Mononuclear cell (primary cell): ENCODE measurements around the gene POLN. TPM values are rescaled to one million over a fixed set of nuclear protein-coding genes. Genes with fewer than 3 reads are reported as not detected.

ENCODE experiments used
- H3K27me3 ChIP-seq: 2 replicates; pipeline ENCODE4 v1.6.0; 2011; ENCODE audit warnings: low read length, control low read depth; ENCODE audit not compliant: insufficient read depth
- H3K4me1 ChIP-seq: 2 replicates; pipeline ENCODE4 v1.5.1; 2011; ENCODE audit warnings: mild to moderate bottlenecking, low read length, control low read depth; ENCODE audit not compliant: insufficient read depth
- H3K4me3 ChIP-seq: 2 replicates; pipeline ENCODE4 v1.5.1; 2011; ENCODE audit warnings: mild to moderate bottlenecking, low read length, moderate library complexity
- H3K9me3 ChIP-seq: 2 replicates; pipeline ENCODE4 v1.5.1; 2011; ENCODE audit warnings: low read depth, mild to moderate bottlenecking, control low read depth, low read length
- total RNA-seq: library from RNA; depleted of rRNA; stranded (reverse); fragments of >200 nt; gene quantifications from one replicate; pipeline ENCODE4 v1.2.3, GENCODE V29; 2012

Gene POLN
- total RNA-seq, 1 donor: 1.4 TPM

DNA sequence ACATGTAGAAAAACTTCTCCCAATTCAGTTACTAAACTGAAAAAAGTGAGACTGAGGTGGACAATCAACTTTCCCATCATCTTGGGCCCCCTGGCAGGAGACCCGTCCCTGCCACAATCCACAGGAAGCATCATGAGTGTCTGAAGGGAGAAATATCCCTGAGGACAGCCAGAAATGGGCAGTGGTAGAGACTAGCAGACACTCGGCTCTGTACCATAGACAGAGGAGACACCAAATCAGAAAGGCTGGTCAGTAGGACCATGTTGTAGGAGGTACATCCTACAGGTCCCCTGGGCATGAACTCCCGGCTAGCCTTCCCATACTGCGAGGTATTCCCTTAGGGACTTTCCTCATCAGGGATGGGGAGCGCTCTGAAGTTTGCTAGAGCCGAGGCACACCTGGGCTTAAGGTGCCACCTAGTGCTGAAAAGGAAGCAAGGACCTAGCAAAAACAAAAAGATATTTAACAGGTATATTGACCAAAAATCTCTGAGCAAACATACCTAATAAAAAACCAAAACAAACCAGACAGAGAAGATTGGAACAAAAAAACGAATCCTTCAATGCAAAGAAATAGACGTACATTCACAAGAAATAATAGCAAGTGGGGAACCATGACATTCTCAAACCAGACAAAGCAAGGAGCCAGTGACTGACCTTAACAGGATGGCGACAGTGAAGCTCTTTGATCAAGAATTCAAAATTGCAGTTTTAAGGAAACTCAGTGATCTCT lies 55.6 kb downstream of the POLN start:
- H3K4me3 ChIP-seq: no peak overlapping the region
- H3K9me3 ChIP-seq: no peaks in the 10 kb centered on the region
- H3K27me3 ChIP-seq: no peaks in the 10 kb centered on the region
- H3K4me1 ChIP-seq: no peaks in the 10 kb centered on the region

DNA sequence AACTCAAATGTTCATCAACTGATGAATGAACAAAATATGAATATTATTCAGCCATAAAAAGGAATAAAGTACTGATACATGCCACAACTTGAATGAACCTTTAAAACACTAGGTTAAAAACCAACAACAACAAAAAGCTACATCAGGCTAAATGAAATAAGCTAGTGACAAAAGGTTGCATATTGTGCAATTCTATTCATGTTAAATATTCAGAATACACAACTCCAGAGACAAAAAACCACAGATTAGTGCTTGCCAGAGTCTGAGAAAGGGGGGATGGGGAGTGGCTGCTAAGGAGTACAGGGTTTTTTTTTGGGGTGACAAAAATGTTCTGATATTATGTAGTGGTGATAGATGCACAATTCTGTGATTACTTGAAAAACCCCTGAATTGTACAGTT lies 58.5 kb downstream of the POLN start:
- H3K27me3 ChIP-seq: no peaks in the 10 kb centered on the region
- no peaks in the 10 kb centered on the region for H3K4me1 ChIP-seq
- no peak overlapping the region for H3K4me3 ChIP-seq
- H3K9me3 ChIP-seq: no peaks in the 10 kb centered on the region

DNA sequence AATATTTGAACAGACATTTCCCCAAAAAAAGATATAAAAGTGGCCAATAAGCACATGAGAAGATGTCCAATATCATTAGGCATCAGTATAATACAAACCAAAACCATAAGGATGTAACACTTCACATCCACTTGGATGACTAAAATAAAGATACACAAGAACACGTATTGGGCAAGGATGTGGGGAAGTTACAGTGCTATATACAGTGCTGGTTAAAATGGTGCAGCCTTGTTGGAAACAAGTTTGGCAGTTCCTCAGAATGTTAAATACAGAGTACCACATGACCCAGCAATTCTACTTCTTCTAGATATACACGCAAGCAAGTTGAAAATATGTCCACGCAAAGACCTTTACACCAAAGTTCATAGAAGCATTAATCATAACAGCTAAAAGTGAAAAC lies 58.9 kb downstream of the POLN start:
- no peaks in the 10 kb centered on the region for H3K9me3 ChIP-seq
- H3K27me3 ChIP-seq: no peaks in the 10 kb centered on the region
- no peak overlapping the region for H3K4me3 ChIP-seq
- H3K4me1 ChIP-seq: no peaks in the 10 kb centered on the region

DNA sequence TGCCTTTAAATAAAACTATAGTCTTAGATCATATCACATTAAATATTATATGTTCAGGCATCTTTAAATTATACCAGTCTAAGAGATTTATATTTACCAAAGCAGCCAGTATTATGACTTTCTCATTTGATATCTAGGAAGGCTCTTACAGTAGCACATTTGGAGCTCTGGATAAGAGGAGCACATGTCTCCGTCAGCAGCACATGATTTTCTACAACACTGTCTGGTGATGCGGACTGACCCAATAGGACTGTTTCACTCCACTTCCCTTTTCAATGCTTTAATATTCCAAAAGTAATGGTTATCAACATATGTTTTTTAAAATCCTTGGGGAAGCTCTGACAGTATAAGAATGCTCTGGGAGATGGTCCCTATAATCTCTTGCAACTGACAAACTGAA lies 61.5 kb downstream of the POLN start:
- H3K9me3 ChIP-seq: no peaks in the 10 kb centered on the region
- H3K4me3 ChIP-seq: no peak overlapping the region
- H3K27me3 ChIP-seq: no peaks in the 10 kb centered on the region
- H3K4me1 ChIP-seq: no peaks in the 10 kb centered on the region

DNA sequence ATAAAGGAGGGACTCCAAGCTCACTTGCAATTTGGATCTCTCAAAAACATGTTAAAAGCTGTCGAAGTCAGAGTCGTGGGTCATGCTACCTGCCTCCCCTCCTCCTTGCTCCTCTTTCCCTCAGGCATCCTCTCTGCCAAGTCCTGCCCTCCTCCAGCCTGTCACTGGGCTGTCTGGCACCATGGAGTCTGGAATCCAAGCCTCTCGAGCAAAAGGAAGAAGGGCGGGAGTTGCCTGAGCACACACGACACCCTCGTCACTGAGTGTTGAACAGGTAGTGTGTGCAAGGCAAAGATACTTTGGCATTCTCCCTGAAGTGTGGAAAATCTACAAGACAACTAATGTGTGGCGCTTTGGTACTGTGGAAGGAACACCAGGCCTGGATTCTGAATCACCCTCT lies 62.2 kb downstream of the POLN start:
- Histone ChIP-seq H3K4me3 (no peak overlapping the region), H3K9me3 (no peaks in the 10 kb centered on the region), H3K27me3 (no peaks in the 10 kb centered on the region), H3K4me1 (no peaks in the 10 kb centered on the region)

GRCh38 chr4:2178986-2179385 lies 62.9 kb downstream of the POLN start:
- H3K4me3 ChIP-seq: no peak overlapping the region
- no peaks in the 10 kb centered on the region for H3K9me3 ChIP-seq
- no peaks in the 10 kb centered on the region for H3K4me1 ChIP-seq
- H3K27me3 ChIP-seq: no peaks in the 10 kb centered on the region

GRCh38 chr4:2177443-2178093 lies 64.4 kb downstream of the POLN start:
- Histone ChIP-seq H3K27me3 (no peaks in the 10 kb centered on the region), H3K9me3 (no peaks in the 10 kb centered on the region), H3K4me1 (peaks cover 3% of the 10 kb centered on the region), H3K4me3 (no peak overlapping the region)

DNA sequence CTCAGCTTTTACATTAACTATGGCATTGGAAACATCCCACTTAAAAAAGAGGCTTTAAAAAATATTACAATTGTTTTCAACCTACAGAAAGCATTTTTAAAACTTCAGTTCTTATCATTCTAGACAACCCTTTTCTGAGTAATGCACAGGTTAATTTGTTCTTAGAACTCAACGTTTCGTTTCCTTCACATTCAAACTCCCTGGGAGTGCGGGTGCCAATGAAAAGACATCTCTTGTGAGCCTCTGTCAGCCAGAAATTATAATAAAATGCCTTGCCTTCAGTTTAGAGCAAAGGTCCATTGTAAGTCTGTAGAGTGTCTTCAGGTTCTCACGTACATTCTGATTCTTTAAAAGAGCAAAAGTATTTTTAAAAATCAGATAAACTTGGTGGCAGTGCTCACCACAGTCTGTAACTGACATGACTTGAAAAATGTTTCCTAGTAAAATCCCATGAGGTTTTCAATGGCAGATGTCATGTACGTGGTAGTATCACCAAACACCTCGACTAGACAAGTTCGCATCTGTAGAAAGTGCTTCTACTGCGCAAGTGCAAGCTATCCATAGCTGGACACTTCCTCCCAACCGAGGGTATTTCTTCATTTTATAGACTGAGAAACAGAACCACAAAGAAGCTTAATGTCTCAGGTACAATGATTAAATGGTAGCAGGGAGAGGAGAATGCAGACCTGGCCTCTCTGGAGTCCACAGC lies 65.8 kb downstream of the POLN start:
- no peaks in the 10 kb centered on the region for H3K27me3 ChIP-seq

GRCh38 chr4:2174061-2174460 lies 67.9 kb downstream of the POLN start:
- Histone ChIP-seq H3K27me3 (no peaks in the 10 kb centered on the region), H3K4me3 (no peak overlapping the region), H3K4me1 (peaks cover 5% of the 10 kb centered on the region), H3K9me3 (no peaks in the 10 kb centered on the region)

More for the DNA sequence above, 65.8 kb downstream of the POLN start:
- Histone ChIP-seq H3K4me3 (no peak overlapping the region), H3K9me3 (no peaks in the 10 kb centered on the region), H3K4me1 (peaks cover 5% of the 10 kb centered on the region)

DNA sequence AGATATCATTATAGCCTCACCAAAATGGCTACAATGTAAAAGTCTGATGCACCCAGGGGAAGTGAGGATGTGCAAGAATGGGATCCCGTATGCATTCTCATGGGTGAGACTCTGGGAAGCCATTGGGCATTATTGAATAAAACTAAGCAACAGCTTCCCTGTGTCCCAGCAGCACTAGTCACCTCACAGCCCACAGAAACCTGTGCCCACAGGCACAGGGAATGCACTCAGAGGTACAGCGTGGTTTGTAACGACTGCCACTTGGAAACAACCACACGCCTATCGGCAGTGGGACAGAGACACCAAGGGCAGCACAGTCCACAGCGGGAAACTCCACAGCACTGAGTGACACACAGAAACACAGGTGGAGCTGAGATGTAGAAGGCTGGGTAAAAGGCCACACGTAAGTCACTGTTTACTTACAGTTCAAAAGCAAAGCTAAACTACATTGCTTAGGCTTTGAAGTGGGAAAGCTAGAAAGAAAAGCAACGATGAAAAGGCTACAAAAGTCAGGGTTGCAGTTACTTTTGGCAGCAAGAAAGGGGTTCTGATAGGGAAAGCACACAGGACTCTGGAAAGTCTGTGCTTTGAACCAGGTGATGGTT lies 69.2 kb downstream of the POLN start:
- peaks cover 5% of the 10 kb centered on the region for H3K4me1 ChIP-seq
- H3K27me3 ChIP-seq: no peaks in the 10 kb centered on the region
- no peaks in the 10 kb centered on the region for H3K9me3 ChIP-seq
- H3K4me3 ChIP-seq: no peak overlapping the region

DNA sequence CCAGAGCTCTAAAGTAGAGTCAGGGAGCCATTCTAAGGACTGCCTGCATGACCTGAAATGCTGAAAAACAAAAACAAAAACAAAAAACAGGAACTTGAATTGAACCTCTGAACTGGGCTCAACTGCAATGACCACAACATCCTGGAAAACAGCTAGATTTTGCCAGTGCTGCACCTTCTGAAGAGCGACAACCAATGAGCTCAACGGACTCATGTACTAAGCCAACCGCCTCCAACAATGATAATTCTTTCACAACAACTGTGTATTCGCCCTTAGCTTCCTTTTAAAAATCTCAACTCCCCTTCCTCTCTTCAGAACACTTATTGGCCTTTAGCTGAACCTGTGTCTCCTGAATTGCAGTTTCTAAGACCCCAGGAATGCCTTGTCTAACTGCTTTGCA lies 69.8 kb downstream of the POLN start:
- no peaks in the 10 kb centered on the region for H3K9me3 ChIP-seq
- H3K27me3 ChIP-seq: no peaks in the 10 kb centered on the region
- peaks cover 5% of the 10 kb centered on the region for H3K4me1 ChIP-seq
- H3K4me3 ChIP-seq: no peak overlapping the region

DNA sequence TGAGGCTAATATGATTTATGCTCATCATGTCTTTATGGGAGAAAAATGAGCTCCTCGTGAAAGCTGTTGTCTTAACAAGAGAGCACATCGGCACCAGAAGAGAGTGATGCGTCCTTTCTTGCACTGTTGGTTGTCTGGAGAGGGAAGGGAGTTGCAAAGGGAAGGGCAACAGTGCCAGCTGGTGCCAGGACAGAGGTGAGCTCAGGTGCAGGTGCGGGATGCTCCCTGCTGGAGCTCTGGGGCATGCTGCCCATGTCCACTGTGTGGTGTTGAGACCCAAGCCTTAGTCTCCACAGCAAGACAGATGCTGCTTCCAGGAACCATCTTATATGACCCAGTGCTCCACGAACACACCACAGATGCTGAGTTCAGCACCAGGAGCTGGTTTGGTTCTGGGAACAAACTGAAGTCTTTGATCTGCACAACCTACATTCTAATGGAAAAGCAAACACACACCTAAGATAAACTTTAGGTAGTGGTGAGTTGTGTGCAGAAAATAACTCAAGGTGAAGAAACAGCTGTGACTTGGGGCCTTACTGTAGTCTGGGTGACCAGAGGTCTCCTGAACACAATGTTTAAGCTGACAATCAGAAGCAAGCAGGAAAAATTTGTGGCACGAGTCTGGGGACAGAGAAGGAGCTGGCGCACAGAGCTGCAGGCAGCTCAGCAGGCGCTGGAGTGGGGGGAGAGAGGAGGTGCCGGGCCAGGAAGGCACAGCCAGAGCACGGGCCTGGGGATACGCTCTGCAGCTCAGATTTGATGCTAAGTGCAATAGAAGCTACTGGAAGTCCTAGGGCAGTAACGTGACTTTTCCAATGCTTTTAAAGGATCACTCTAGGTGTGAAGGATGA lies 73.2 kb downstream of the POLN start:
- H3K9me3 ChIP-seq: no peaks in the 10 kb centered on the region
- H3K4me3 ChIP-seq: no peak overlapping the region
- H3K4me1 ChIP-seq: peaks cover 5% of the 10 kb centered on the region
- no peaks in the 10 kb centered on the region for H3K27me3 ChIP-seq

- Histone ChIP-seq H3K4me3 (no peak overlapping the region), H3K9me3 (no peaks in the 10 kb centered on the region), H3K27me3 (no peaks in the 10 kb centered on the region), H3K4me1 (no peaks in the 10 kb centered on the region)
These were observed 75.7 kb downstream of the POLN start for GRCh38 chr4:2166253-2166652.

DNA sequence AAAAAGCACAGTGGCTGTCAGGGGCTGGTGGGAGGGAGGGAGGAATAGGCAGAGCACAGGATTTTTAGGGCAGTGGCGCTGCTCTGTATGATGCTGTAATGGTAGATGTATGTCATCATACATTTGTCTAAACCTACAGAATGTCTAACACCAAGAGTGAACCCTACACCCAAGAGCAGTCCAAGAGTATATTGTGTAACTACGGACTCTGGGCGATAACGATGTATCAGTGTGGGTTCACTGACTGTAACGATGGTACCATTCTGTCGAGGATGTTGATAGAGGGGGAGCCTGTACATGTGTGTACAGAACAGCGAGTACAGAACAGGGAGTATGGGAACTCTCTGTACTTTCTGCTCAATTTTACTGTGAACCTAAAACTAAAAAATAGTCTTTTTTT lies 76.5 kb downstream of the POLN start:
- H3K9me3 ChIP-seq: no peaks in the 10 kb centered on the region
- no peak overlapping the region for H3K4me3 ChIP-seq
- no peaks in the 10 kb centered on the region for H3K27me3 ChIP-seq
- no peaks in the 10 kb centered on the region for H3K4me1 ChIP-seq
